A549 (cell line): ENCODE data around the gene XIRP1.

Source experiments
- CEBPB ChIP-seq, 2 experiments: fragments of >200 bp in 1 of 2; sonication (Bioruptor Twin) in 1 of 2; formaldehyde crosslinking in 1 of 2; IDR thresholded peaks; 2 replicates each; pipeline ENCODE4 v1.6.1; 2012 to 2016
- POLR2A ChIP-seq: IDR thresholded peaks from 2 replicates; pipeline ENCODE4 v1.6.1; 2012; ENCODE audit warnings: mild to moderate bottlenecking, low read length
- RFX5 ChIP-seq: fragments of 450-650 bp; IDR thresholded peaks from 2 replicates; pipeline ENCODE4 v1.7.1; 2014; ENCODE audit warnings: antibody characterized with exemption, mild to moderate bottlenecking, moderate library complexity
- SREBF2 ChIP-seq: fragments of 450-650 bp; IDR thresholded peaks from 2 replicates; pipeline ENCODE4 v1.6.1; 2014; ENCODE audit warnings: mild to moderate bottlenecking, moderate library complexity
- TFCP2L1 ChIP-seq: fragments of 250-450 bp; sonication (Bioruptor Pico); IDR thresholded peaks from 2 replicates; pipeline ENCODE4 v1.5.0; 2021; ENCODE audit warnings: mild to moderate bottlenecking
- TF ChIP-seq, protein P1 (sequence below): fragments of >200 bp; sonication (Bioruptor Twin); formaldehyde crosslinking; IDR thresholded peaks from 3 replicates; pipeline ENCODE4 v1.5.1; 2016
- TF ChIP-seq, protein P2 (sequence below): fragments of >200 bp; sonication (Bioruptor Twin); formaldehyde crosslinking; IDR thresholded peaks from 3 replicates; pipeline ENCODE4 v1.6.1; 2016

DNA sequence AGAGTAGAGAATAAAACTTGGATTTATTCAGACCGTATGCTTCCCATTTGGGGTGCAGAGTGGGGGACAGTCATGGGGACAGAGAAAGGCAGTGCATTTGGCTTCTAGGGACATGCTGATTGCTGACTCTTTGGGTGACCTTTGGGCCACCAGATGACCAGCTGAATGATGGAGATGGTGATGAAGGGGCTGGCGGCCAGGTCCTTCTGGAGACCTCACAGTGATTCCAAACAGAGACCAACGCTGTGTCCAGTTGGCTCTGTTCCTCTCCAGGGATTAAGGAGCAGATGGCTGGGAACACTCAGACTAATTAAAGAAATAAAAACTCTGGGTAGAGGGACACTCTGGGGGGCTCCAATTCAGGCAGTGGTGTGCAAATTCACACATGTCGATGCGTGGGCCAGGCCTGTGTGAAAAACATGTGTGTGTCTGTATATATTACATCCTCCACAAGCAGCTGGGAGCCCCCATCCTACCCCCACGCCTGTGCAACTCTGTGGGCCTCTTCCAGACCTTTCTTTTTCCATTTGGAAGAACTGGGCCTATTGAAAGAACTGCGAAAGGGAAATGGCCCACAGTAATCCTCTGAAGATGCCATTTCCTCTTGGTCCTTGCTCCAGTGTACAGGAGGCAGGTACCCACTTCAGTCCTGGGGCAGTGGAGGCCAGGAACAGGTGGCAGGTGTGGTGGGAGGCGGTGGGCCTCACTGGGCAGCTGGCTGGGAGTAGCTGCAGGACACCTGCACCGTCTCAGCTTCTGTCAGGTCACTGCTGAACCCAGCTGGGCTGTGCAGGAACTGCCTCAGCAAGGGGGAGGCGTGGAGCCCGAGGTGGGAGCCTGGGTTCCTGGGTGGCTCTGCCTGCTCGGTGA is 8.9 kb downstream of the XIRP1 start:
- TF ChIP-seq POLR2A (no peak), RFX5 (no peak), SREBF2 (no peak), CEBPB (IDR thresholded peaks at IDR 0.05) (no peak), TFCP2L1 (CRISPR knock-in tag) (no peak)
- TF ChIP-seq, protein P1, sequence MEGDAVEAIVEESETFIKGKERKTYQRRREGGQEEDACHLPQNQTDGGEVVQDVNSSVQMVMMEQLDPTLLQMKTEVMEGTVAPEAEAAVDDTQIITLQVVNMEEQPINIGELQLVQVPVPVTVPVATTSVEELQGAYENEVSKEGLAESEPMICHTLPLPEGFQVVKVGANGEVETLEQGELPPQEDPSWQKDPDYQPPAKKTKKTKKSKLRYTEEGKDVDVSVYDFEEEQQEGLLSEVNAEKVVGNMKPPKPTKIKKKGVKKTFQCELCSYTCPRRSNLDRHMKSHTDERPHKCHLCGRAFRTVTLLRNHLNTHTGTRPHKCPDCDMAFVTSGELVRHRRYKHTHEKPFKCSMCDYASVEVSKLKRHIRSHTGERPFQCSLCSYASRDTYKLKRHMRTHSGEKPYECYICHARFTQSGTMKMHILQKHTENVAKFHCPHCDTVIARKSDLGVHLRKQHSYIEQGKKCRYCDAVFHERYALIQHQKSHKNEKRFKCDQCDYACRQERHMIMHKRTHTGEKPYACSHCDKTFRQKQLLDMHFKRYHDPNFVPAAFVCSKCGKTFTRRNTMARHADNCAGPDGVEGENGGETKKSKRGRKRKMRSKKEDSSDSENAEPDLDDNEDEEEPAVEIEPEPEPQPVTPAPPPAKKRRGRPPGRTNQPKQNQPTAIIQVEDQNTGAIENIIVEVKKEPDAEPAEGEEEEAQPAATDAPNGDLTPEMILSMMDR = no peak
- TF ChIP-seq, protein P2, sequence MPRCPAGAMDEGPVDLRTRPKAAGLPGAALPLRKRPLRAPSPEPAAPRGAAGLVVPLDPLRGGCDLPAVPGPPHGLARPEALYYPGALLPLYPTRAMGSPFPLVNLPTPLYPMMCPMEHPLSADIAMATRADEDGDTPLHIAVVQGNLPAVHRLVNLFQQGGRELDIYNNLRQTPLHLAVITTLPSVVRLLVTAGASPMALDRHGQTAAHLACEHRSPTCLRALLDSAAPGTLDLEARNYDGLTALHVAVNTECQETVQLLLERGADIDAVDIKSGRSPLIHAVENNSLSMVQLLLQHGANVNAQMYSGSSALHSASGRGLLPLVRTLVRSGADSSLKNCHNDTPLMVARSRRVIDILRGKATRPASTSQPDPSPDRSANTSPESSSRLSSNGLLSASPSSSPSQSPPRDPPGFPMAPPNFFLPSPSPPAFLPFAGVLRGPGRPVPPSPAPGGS = no peak
